Liver (tissue), 9 donors: ENCODE data around the gene SLC22A12. TPM values are rescaled to one million over a fixed set of nuclear protein-coding genes. Genes with fewer than 3 reads are reported as not detected.

Source experiments
- DNase-seq: peaks from one replicate; pipeline ENCODE4 v3.0.0-alpha.2; 2017; ENCODE audit warnings: low spot score
- H3K27ac ChIP-seq, 2 donors: one replicate each; pipeline ENCODE4 v1.7.0; 2013; ENCODE audit warnings: inconsistent platforms in 2 of 2, low read length in 2 of 2, control low read depth in 1 of 2, low read depth in 1 of 2, mild to moderate bottlenecking in 1 of 2
- H3K27me3 ChIP-seq, 4 donors: one replicate each; pipeline versions ENCODE4 v1.6.1 to v1.7.0; 2013; ENCODE audit warnings: low read length in 3 of 4, inconsistent platforms in 1 of 4, mild to moderate bottlenecking in 1 of 4, moderate library complexity in 1 of 4; ENCODE audit not compliant: control insufficient read depth in 4 of 4, insufficient read depth in 4 of 4
- H3K36me3 ChIP-seq, 4 donors: one replicate each; pipeline versions ENCODE4 v1.6.1 to v1.7.0; 2013; ENCODE audit warnings: low read length in 3 of 4, mild to moderate bottlenecking in 3 of 4, low read depth in 1 of 4, moderate library complexity in 1 of 4; ENCODE audit not compliant: control insufficient read depth in 4 of 4, insufficient read depth in 3 of 4
- H3K4me1 ChIP-seq, 4 donors: one replicate each; pipeline versions ENCODE4 v1.6.1 to v1.7.0; 2013; ENCODE audit warnings: low read length in 3 of 4, mild to moderate bottlenecking in 3 of 4, moderate library complexity in 1 of 4; ENCODE audit not compliant: control insufficient read depth in 4 of 4, insufficient read depth in 4 of 4
- H3K4me3 ChIP-seq, 3 donors: one replicate each; pipeline versions ENCODE4 v1.6.1 to v1.7.0; 2013; ENCODE audit warnings: low read length in 3 of 3, control low read depth in 1 of 3, low read depth in 1 of 3, mild to moderate bottlenecking in 1 of 3
- H3K9ac ChIP-seq, 2 donors: one replicate each; pipeline ENCODE4 v1.7.0; 2013; ENCODE audit warnings: low read length in 2 of 2, mild to moderate bottlenecking in 2 of 2, moderate library complexity in 2 of 2, control low read depth in 1 of 2, low read depth in 1 of 2
- H3K9me3 ChIP-seq, 4 donors: one replicate each; pipeline versions ENCODE4 v1.6.1 to v1.7.0; 2013; ENCODE audit warnings: low read length in 3 of 4; ENCODE audit not compliant: control insufficient read depth in 4 of 4
- FOXA1 ChIP-seq: IDR thresholded peaks from 2 replicates; pipeline ENCODE4 v1.6.1; 2016; ENCODE audit warnings: antibody characterized with exemption
- HNF4G ChIP-seq: IDR thresholded peaks from 2 replicates; pipeline ENCODE4 v1.6.1; 2016; ENCODE audit warnings: antibody characterized with exemption
- JUND ChIP-seq, 2 donors: IDR thresholded peaks; 2 replicates each; pipeline ENCODE4 v1.6.1; 2016; ENCODE audit warnings: antibody characterized with exemption in 2 of 2
- NR2F2 ChIP-seq: IDR thresholded peaks from 2 replicates; pipeline ENCODE4 v1.6.1; 2016; ENCODE audit warnings: antibody characterized with exemption
- RAD21 ChIP-seq, 2 donors: IDR thresholded peaks; 2 replicates each; pipeline ENCODE4 v1.6.1; 2016; ENCODE audit warnings: antibody characterized with exemption in 2 of 2, mild to moderate bottlenecking in 2 of 2
- RXRA ChIP-seq, 2 donors: IDR thresholded peaks; 2 replicates each; pipeline ENCODE4 v1.6.1; 2017 to 2018; ENCODE audit warnings: antibody characterized with exemption in 2 of 2, mild to moderate bottlenecking in 1 of 2
- SP1 ChIP-seq: IDR thresholded peaks from 2 replicates; pipeline ENCODE4 v1.6.1; 2018; ENCODE audit warnings: antibody characterized with exemption, mild to moderate bottlenecking
- TAF1 ChIP-seq: conservative IDR thresholded peaks from 2 replicates; pipeline ENCODE4 v1.6.1; 2016; ENCODE audit warnings: antibody characterized with exemption, mild to moderate bottlenecking
- YY1 ChIP-seq: IDR thresholded peaks from 2 replicates; pipeline ENCODE4 v1.6.1; 2016; ENCODE audit warnings: antibody characterized with exemption, mild to moderate bottlenecking
- WGBS: extraction: QIAGEN DNeasy Blood & Tissue Kit; methylation state at CpG from one replicate; pipeline ENCODE4 v1.1.7; 2013; 5-methylcytosine and 5-hydroxymethylcytosine counted together
- polyA plus RNA-seq, 2 donors: library from polyadenylated mRNA; stranded (reverse) in 1 of 2; unstranded in 1 of 2; fragments of 200-250 nt in 1 of 2; fragments of >200 nt in 1 of 2; fragmentation: Nextera tagmentation in 1 of 2; extraction: Ambion mirVana in 1 of 2; gene quantifications; one replicate each; pipeline versions ENCODE4 v1.2.1 to v1.2.3, GENCODE V29; 2013 to 2015
- total RNA-seq, 2 donors: library from RNA; depleted of rRNA; stranded (reverse); fragments of >200 nt; gene quantifications; one replicate each; pipeline ENCODE4 v1.2.3, GENCODE V29; 2014
- TF ChIP-seq, protein P1 (sequence below): fragments of 150-350 bp; IDR thresholded peaks from 2 replicates; pipeline ENCODE4 v1.5.1; 2017; ENCODE audit warnings: improper control_type of control experiment, low read depth, low read length; ENCODE audit not compliant: missing input control
- TF ChIP-seq, protein P2 (sequence below): IDR thresholded peaks from 2 replicates; pipeline ENCODE4 v1.6.1; 2016; ENCODE audit warnings: antibody characterized with exemption, mild to moderate bottlenecking
- TF ChIP-seq, protein P3 (sequence below): IDR thresholded peaks from 2 replicates; pipeline ENCODE4 v1.6.1; 2016; ENCODE audit warnings: antibody characterized with exemption
- donor health status: healthy.
- donor health status: healthy.
- donor health status: healthy.
- donor health status: healthy.
- donor health status: healthy.

Gene SLC22A12
- total and polyA plus RNA-seq, 4 donors = under 0.01 to 0.02 TPM; not detected in 2

DNA sequence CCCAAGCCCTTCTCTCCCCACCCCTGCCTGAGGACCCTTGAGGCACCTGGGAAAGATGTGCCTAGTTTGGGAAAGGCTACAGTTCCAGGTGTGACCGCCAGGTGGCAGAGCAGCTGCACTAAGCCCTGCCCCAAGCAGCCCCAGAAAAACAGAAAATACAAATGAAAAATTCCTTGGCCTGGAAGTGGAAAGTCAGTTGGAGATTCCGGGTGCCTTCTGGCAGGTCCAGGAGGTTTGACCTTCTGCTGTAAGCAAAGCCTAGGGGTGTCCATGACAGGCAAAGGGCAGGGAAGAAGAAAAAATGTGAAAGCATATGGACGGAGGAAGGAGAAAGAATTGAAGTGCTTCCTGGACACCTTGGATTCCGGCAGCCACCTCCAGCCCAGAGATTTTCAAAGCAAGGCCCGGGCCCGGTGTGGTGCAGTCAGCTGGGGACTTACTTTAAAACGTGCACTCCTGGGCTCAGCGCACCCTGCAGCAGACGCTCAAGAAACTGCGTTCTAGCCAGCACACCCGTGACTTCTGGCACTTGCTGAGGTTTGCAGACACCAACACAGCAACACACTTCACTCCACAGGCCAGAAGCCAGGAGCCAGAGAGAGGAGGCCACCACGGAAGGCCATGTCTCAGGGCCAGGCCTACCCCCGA, 37.3 kb upstream of the SLC22A12 start:
- peak overlapping the region; percentile 34 to 63 for H3K27ac ChIP-seq
- H3K4me3 ChIP-seq = no peak overlapping the region
- TF ChIP-seq, protein P1, sequence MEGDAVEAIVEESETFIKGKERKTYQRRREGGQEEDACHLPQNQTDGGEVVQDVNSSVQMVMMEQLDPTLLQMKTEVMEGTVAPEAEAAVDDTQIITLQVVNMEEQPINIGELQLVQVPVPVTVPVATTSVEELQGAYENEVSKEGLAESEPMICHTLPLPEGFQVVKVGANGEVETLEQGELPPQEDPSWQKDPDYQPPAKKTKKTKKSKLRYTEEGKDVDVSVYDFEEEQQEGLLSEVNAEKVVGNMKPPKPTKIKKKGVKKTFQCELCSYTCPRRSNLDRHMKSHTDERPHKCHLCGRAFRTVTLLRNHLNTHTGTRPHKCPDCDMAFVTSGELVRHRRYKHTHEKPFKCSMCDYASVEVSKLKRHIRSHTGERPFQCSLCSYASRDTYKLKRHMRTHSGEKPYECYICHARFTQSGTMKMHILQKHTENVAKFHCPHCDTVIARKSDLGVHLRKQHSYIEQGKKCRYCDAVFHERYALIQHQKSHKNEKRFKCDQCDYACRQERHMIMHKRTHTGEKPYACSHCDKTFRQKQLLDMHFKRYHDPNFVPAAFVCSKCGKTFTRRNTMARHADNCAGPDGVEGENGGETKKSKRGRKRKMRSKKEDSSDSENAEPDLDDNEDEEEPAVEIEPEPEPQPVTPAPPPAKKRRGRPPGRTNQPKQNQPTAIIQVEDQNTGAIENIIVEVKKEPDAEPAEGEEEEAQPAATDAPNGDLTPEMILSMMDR = peak; percentile 96
- TF ChIP-seq JUND (IDR thresholded peaks at IDR 0.05) (no peak), RAD21 (IDR thresholded peaks at IDR 0.05) (peak; percentile 94 to 97)
- DNase-seq = peak; percentile 68
- no peaks in the 10 kb centered on the region for H3K9me3 ChIP-seq
- no peak overlapping the region for H3K9ac ChIP-seq
- WGBS = 52% methylated on average over 13 of the region's 13 CpGs
- H3K27me3 ChIP-seq = no peaks in the 10 kb centered on the region
- H3K4me1 ChIP-seq = peaks cover 0 to 29% (median 24%) of the 10 kb centered on the region in 4 donors
- no peaks in the 10 kb centered on the region for H3K36me3 ChIP-seq

DNA sequence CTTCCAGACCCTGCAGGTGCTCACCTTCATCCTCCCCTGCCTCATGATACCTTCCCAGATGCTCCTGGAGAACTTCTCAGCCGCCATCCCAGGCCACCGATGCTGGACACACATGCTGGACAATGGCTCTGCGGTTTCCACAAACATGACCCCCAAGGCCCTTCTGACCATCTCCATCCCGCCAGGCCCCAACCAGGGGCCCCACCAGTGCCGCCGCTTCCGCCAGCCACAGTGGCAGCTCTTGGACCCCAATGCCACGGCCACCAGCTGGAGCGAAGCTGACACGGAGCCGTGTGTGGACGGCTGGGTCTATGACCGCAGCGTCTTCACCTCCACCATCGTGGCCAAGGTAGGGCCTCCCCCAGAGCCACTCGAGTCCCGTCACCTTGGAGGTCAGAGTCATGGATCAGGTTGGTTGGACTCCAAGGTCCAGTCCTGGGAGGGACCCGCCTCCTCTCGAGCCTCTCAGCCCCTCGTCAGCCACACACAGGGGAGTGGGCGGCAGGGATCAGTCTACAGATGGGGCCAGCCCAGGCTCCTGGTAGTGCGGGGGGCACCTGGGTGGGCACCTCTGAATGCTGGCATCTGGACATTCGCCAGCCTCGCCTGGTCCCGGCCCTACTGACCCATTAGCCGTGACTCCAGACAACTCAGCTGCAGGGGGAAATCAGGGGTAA, 34.8 kb upstream of the SLC22A12 start:
- TF ChIP-seq RAD21 (IDR thresholded peaks at IDR 0.05) (no peak), SP1 (no peak), FOXA1 (no peak), NR2F2 (no peak), RXRA (IDR thresholded peaks at IDR 0.05) (no peak), HNF4G (no peak), YY1 (no peak), TAF1 (no peak)
- TF ChIP-seq, protein P2, sequence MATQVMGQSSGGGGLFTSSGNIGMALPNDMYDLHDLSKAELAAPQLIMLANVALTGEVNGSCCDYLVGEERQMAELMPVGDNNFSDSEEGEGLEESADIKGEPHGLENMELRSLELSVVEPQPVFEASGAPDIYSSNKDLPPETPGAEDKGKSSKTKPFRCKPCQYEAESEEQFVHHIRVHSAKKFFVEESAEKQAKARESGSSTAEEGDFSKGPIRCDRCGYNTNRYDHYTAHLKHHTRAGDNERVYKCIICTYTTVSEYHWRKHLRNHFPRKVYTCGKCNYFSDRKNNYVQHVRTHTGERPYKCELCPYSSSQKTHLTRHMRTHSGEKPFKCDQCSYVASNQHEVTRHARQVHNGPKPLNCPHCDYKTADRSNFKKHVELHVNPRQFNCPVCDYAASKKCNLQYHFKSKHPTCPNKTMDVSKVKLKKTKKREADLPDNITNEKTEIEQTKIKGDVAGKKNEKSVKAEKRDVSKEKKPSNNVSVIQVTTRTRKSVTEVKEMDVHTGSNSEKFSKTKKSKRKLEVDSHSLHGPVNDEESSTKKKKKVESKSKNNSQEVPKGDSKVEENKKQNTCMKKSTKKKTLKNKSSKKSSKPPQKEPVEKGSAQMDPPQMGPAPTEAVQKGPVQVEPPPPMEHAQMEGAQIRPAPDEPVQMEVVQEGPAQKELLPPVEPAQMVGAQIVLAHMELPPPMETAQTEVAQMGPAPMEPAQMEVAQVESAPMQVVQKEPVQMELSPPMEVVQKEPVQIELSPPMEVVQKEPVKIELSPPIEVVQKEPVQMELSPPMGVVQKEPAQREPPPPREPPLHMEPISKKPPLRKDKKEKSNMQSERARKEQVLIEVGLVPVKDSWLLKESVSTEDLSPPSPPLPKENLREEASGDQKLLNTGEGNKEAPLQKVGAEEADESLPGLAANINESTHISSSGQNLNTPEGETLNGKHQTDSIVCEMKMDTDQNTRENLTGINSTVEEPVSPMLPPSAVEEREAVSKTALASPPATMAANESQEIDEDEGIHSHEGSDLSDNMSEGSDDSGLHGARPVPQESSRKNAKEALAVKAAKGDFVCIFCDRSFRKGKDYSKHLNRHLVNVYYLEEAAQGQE = no peak
- TF ChIP-seq, protein P3, sequence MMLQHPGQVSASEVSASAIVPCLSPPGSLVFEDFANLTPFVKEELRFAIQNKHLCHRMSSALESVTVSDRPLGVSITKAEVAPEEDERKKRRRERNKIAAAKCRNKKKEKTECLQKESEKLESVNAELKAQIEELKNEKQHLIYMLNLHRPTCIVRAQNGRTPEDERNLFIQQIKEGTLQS = no peak

More for the DNA sequence above, 34.8 kb upstream of the SLC22A12 start:
- H3K36me3 ChIP-seq = no peaks in the 10 kb centered on the region
- no peak overlapping the region for H3K9ac ChIP-seq
- H3K27ac ChIP-seq = peak overlapping the region; percentile 56 to 63
- H3K9me3 ChIP-seq = no peaks in the 10 kb centered on the region
- no peak for DNase-seq
- H3K4me1 ChIP-seq = peaks cover 0 to 29% (median 24%) of the 10 kb centered on the region in 4 donors
- H3K27me3 ChIP-seq = no peaks in the 10 kb centered on the region
- peak overlapping the region in 1 of 3 donors; percentile 59 for H3K4me3 ChIP-seq
- 88% methylated on average over 26 of the region's 26 CpGs for WGBS
